Measurements from ENCODE around the gene NOTUM.

The NOTUM gene

DNA sequence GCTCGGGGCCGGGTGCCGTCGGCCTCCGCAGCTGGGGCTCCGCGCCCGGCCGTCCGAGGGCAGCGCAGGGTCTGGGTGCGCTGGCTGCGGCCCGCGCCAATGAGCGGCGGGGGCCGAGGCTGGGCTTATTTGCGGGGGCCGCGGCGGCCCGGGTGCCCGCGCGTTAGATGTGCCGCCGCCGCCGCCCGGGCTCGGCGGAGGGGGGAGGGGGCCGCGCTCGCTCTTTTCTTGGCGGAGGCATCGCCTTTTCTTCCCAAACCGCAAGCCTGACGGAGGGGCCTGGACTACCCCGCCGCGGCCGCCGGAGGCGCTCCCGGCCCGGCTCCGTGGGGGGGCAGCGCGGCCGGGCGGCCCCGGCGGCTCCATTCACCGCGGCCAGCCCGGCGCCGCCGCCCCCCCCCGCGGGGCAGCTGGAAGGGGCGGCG is at the start of gene NOTUM:
TSS of gene NOTUM (minus strand) at position 101 of the 425 bp plus-strand sequence. CDS start 278 bp downstream, outside the sequence.
- peaks cover 24% of the 10 kb centered on the region for H3K27me3 Mint-ChIP-seq
- H3K9me3 Mint-ChIP-seq = no peaks in the 10 kb centered on the region
- H3K4me1 Mint-ChIP-seq (ENCODE audit: low read depth) = no peaks in the 10 kb centered on the region
- no peak within 1 kb of the TSS for H3K4me3 Mint-ChIP-seq
- no peaks in the 10 kb centered on the region for H3K36me3 Mint-ChIP-seq (ENCODE audit: low read depth)
- H3K27ac Mint-ChIP-seq = no peak within 1 kb of the TSS

DNA sequence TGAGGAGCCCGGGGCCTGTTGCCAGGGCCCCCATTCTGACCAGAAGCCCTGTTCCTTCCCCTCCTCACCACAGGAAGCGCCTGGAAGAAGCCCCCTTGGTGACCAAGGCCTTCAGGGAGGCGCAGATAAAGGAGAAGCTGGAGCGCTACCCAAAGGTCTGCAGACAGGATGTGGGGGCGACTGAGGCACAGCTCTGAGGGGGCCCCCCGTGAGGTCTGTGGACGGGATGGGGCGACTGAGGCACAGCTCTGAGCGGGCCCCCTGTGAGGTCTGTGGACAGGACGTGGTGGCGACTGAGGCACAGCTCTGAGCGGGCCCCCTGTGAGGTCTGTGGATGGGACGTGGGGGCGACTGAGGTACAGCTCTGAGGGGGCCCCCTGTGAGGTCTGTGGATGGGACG is 48.4 kb upstream of the NOTUM start:
- Mint-ChIP-seq H3K9me3 (no peaks in the 10 kb centered on the region), H3K4me1 (ENCODE audit: low read depth) (peaks cover 3% of the 10 kb centered on the region), H3K27ac (no peak overlapping the region), H3K27me3 (no peaks in the 10 kb centered on the region), H3K36me3 (ENCODE audit: low read depth) (no peaks in the 10 kb centered on the region), H3K4me3 (no peak overlapping the region)

DNA sequence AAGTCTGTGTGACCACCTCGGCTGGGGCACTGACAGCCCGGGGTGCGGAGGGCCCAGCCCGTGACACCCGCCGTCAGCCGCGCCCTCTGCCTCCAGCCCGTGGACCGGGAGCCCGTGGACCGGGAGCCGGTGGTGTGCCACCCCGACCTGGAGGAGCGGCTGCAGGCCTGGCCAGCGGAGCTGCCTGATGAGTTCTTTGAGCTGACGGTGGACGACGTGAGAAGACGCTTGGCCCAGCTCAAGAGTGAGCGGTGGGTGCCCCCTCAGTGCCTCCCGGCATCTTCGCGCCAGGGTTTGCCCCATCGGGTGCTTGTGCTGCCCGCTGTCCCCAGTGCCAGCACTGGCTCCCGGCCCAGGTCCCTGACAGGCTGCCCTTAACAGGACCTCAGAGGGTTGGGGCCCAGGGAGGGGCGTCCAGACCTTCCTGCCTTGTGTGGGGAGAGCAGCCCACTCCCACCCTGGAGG is 48.0 kb upstream of the NOTUM start:
- Mint-ChIP-seq H3K27ac (no peak overlapping the region), H3K9me3 (no peaks in the 10 kb centered on the region), H3K27me3 (no peaks in the 10 kb centered on the region), H3K36me3 (ENCODE audit: low read depth) (no peaks in the 10 kb centered on the region), H3K4me1 (ENCODE audit: low read depth) (peaks cover 3% of the 10 kb centered on the region), H3K4me3 (no peak overlapping the region)

DNA sequence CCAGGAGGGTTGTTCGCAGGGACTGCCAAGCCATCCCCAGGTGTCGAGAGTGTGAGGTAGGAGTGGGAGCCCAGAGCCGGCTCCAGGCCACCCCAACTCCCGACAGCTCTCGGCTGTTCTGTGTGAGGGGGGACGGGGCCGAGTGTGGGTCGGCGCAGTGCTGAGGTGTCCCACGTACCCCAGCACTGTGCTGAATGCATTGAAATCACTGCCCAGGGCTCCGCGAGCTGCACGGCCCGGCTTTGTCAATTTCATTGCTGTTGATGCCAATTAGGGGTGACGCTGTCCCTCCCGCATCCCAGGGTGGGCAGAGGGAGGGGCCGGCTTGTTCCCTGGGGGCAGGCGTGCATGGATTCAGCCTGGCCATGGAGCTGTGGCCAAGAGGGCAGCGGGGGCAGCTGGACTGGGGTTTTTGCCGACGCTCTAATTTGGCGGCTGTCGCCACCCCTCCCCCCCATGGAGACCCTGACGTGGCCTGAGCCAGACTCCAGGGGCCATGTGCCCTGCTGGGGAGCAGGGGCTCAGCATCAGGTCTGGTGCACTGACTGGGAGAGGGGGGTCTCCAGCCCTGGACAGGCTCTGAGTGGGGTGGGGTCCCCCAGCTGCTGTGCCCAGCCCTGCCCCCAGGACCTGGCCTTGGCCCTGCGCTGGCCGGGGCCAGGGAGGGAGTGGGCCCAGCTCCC is 47.4 kb upstream of the NOTUM start:
- Mint-ChIP-seq H3K36me3 (ENCODE audit: low read depth) (no peaks in the 10 kb centered on the region), H3K27me3 (no peaks in the 10 kb centered on the region), H3K4me3 (no peak overlapping the region), H3K27ac (no peak overlapping the region), H3K4me1 (ENCODE audit: low read depth) (peaks cover 4% of the 10 kb centered on the region), H3K9me3 (no peaks in the 10 kb centered on the region)

DNA sequence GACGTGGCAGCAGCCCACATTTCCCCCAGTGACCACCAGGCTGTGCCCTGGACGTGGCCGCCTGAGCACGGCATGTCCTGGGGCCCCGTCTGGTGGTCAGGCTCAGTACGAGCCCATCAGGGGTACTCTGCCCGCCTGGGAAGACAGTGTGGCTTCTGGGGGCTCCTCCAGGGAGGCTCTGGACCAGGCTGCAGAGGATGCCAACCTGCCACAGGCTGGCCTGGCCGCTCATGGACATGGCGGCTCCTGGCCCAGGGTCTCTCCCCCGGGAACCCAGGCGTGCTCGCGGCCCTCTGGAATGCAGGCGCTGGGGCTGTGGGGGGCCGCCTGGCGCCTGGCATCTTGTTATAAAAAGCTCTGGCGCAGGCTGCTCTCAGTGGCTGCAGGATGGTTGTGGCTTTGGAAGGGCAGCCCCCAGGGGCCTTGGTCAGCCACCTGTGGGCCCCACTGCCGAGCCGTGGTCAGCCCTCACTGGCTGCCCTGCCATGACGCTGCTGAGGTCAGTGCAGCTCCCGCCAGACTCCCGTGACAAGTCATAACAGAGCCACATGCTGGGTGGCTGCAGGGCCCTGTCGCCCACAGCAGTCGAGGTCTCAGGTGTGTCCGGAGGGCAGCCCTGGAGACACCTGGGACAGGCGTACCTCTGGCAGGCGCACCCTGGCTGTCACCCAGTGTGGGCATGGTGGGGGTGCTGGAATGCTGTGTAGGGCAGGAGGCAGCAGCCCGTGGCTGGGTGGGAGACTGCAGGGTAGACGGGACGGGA is 46.7 kb upstream of the NOTUM start:
- no peak overlapping the region for H3K27ac Mint-ChIP-seq
- H3K36me3 Mint-ChIP-seq (ENCODE audit: low read depth) = no peaks in the 10 kb centered on the region
- no peaks in the 10 kb centered on the region for H3K9me3 Mint-ChIP-seq
- no peak overlapping the region for H3K4me3 Mint-ChIP-seq
- H3K27me3 Mint-ChIP-seq = no peaks in the 10 kb centered on the region
- peaks cover 10% of the 10 kb centered on the region for H3K4me1 Mint-ChIP-seq (ENCODE audit: low read depth)

DNA sequence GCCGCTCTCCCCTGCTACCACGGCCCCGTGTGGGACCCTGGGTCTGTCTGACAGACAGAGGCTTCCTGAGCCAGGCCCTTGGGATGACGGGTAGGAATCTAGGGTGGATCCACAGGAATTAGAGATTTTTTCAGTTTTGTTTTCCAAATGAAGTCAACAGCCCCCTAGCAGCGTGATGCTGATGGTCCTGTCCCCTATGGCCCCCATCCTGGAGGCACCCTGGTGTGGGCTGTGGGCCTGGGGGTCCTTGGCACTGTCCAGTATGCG is 46.2 kb upstream of the NOTUM start:
- no peaks in the 10 kb centered on the region for H3K9me3 Mint-ChIP-seq
- no peak overlapping the region for H3K27ac Mint-ChIP-seq
- no peaks in the 10 kb centered on the region for H3K27me3 Mint-ChIP-seq
- no peak overlapping the region for H3K4me3 Mint-ChIP-seq
- H3K36me3 Mint-ChIP-seq (ENCODE audit: low read depth) = no peaks in the 10 kb centered on the region
- peaks cover 10% of the 10 kb centered on the region for H3K4me1 Mint-ChIP-seq (ENCODE audit: low read depth)

DNA sequence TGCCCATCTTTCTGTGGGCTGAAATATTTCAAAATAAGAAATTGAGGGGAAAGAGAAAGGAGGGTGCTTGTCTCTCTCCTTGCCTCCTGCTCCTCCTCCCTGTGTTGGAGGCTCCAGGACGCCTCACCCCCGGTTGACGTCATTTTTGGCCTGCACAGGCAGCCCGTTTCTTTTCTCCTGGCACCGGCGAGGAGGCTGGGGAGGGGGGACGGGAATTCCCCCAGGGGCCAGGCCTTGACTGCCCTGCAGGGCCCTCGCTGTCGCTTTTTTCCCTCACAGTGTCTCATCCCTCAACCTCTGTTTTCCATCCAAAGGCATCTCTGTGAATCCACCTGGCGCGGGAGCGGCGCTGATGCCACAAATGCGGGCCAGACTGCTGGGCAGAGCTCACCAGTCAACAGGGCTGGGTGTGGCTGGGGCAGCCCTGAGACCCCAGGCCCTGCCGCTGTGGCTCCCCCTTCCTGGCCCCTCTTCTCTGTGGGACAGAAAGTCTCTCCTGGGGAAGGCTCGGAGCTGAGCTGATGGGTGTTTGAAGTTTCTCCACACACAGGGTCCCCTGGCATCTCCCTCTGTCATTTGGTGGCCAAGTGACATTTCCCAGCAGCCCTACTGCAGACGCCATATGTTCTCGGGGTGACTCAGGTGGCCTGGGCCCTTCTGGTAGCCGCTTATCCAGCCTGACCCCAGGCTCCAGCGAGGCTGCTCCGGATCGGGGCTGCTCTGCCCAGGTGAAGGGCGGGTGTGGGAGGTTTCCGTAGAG is 45.7 kb upstream of the NOTUM start:
- Mint-ChIP-seq H3K4me3 (no peak overlapping the region), H3K4me1 (ENCODE audit: low read depth) (peaks cover 10% of the 10 kb centered on the region), H3K27me3 (no peaks in the 10 kb centered on the region), H3K36me3 (ENCODE audit: low read depth) (no peaks in the 10 kb centered on the region), H3K27ac (no peak overlapping the region), H3K9me3 (no peaks in the 10 kb centered on the region)

DNA sequence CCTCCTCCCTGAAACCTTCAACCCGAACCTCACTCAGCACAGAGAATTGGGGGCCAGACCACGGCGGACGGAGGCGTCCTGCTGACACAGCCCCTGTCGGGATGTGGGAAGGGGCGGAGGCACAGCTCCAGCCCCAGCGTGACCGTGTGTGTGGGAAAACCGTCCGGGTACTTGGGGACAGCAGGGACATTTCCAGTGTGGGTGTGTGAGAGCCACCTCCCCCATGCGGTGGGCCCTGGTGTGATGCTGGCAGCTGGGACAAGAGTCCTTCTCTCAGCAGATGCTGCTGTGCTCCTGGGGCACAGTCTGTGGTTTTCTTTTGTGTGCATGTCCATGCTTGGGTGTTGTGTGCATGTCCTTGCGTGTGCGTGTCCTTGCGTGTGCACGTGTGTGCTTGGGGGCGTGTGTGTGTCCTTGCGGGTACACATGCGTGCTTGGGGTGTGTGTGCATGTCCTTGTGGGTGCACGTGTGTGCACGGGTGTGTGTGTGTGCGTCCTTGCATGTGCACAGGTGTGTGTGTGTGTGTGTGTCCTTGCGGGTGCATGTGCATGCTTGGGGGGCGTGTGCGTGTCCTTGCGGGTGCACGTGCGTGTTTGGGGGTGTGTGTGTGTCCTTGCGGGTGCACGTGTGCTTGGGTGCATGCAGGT is 44.8 kb upstream of the NOTUM start:
- Mint-ChIP-seq H3K27ac (peak overlapping the region; percentile 52), H3K4me3 (no peak overlapping the region), H3K9me3 (no peaks in the 10 kb centered on the region), H3K36me3 (ENCODE audit: low read depth) (no peaks in the 10 kb centered on the region), H3K27me3 (no peaks in the 10 kb centered on the region), H3K4me1 (ENCODE audit: low read depth) (peaks cover 10% of the 10 kb centered on the region)

DNA sequence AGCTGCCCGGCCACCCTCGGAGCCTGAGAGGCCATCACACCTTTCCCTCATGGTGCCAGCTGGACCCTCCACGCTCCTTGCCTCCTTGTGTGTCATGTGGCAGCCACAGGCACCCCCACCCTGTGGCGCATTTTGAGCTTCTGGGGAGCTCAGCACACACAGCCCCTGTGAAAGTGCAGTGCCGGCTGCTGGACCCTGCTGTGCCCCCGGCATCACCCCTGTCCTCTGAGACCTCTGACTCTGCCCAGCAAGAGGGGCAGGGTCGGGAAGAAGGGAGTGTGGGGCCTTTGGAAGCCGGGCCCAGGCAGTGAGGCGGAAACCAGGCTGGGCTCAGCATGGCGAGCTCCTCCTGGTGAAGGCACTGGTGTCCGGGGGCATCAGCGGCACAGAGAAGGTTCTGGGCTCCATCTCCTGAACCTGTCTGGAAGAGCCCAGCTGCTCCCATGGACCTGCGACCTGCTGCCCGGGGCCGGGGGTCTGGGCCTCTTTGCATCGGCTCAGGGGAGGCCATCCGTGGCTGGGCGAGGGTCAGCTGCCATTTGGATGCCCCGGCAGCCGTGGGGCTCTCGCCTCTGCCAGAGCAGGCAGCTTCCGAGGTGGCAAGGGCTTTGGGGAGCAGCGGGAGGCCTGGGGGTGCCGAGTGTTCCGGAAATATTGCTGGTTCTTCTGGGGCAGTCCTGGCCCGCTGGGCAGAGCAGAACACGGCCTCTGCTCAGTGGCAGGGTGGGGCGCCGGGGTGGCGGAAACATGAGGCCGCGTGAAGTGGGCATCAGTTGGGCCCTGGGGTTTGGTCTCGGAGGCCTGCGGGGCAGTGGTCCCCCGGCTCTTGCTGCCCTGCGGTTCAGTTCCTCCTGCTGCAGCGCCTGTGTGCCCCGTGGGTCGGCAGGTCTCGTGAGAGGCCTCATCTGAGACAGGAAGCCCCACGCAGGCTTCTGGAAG is 43.8 kb upstream of the NOTUM start:
- Mint-ChIP-seq H3K36me3 (ENCODE audit: low read depth) (no peaks in the 10 kb centered on the region), H3K4me3 (no peak overlapping the region), H3K4me1 (ENCODE audit: low read depth) (peaks cover 10% of the 10 kb centered on the region), H3K9me3 (no peaks in the 10 kb centered on the region), H3K27ac (no peak overlapping the region), H3K27me3 (no peaks in the 10 kb centered on the region)

DNA sequence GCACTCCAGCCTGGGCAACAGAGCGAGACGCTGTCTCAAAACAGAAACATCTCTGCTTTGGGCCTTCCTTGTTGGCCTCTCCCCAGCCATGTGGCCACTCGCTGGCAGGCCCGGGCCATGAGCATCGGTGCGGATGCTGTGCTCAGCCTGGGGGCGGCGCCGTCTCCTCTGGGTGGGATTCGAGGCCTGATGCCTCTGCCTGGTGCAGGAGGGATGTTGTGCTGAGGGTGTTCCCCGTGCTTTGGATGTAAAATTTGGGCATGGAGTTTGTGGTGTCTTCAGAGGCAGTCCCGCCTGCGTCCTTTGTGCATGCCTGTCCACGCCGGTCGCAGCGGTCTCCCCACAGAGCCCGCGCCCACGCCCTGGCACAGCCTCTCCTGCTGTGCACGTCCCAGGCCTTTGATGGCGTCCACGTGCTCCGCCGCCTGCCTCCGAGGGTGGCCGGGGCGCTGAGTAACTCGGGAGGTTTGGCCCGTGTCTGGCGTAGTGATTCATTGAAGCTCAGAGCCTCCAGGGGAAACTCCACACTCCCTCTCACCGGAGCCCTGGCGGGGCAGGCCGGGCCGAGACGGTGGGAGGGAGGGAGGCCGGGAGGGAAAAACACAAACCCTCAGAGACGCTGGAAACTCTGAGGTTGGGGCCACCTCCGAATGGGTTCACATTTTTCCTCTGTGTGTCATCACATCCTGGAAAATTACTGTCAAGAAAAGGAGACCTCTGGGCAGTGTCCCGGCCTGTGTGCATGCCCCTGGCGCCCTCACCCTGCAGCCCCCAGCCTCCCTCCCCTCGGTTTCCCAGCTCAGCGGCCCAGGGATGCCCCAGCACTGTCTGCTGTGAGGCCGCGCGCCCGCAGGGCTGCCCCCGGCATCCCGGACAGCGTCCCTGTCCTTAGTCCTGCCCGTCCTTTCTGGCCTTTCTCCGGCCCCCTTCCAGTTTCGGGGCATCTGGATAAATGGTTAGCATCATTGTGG is 42.7 kb upstream of the NOTUM start:
- no peaks in the 10 kb centered on the region for H3K9me3 Mint-ChIP-seq
- H3K27me3 Mint-ChIP-seq = no peaks in the 10 kb centered on the region
- H3K27ac Mint-ChIP-seq = no peak overlapping the region
- H3K36me3 Mint-ChIP-seq (ENCODE audit: low read depth) = no peaks in the 10 kb centered on the region
- H3K4me3 Mint-ChIP-seq = no peak overlapping the region
- peaks cover 10% of the 10 kb centered on the region for H3K4me1 Mint-ChIP-seq (ENCODE audit: low read depth)

DNA sequence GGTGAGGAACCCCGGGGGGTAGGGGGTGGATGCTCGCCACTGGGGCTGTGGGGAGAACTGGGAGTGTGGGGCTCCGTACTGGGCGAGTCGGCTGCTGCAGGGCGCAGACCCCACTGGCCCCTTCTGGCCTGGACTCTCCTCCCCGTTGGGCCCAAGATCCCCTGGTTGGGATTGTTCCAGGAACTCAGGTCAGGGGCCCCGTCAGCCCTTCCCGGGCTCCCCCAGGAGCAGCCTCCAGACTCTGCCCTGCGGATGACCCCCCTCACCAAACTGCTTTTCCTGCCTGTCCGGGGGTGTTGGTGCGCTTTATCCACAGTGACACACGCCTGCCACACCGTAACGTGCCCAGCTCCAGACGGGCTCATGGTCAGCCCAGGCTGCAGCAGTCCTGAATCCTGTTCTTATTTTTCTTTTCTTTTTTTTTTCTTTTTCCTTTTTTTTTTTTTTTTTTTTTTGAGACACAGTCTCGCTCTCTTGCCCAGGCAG is 40.6 kb upstream of the NOTUM start:
- H3K4me3 Mint-ChIP-seq = no peak overlapping the region
- H3K9me3 Mint-ChIP-seq = no peaks in the 10 kb centered on the region
- peaks cover 10% of the 10 kb centered on the region for H3K4me1 Mint-ChIP-seq (ENCODE audit: low read depth)
- no peaks in the 10 kb centered on the region for H3K27me3 Mint-ChIP-seq
- no peak overlapping the region for H3K27ac Mint-ChIP-seq
- H3K36me3 Mint-ChIP-seq (ENCODE audit: low read depth) = no peaks in the 10 kb centered on the region

DNA sequence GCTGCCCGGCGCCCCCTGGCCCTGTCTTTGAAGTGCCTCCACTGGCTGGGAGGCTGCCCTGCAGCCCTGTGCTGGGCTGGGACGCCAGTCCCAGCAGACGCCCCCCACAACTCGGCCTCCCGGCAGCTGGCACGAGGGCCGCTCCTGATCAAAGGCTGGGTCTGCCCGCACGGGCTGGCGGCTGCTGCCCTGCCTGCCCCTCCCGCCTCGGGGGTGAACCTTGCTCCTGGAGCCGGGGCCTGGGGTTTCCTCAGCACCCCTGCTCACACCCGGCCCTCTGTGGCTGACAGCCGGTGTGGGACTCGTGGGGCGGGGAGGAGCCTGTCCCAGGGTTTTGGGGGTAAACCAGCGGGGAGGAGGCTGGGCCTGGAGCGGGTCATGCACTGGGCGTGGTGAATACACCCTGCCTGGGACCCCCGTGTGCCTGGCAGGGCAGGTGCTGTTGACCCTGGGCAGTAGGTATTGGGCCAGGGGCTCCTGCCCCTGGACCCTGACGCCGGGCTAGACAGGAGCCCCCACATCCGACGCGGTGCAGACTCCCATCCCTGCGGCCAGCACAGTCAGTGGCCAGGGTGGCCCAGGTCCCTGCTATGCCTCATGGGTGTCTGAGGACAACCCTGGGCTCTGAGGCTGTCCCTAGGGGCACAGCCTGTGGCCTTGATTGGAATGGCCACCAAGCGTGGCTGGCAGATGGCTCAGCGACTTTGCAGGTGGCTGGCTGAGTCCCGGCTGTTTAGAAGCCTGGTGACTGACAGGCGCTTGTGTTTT is 40.0 kb upstream of the NOTUM start:
- Mint-ChIP-seq H3K27ac (no peak overlapping the region), H3K4me3 (no peak overlapping the region), H3K4me1 (ENCODE audit: low read depth) (peaks cover 9% of the 10 kb centered on the region), H3K27me3 (no peaks in the 10 kb centered on the region), H3K9me3 (no peaks in the 10 kb centered on the region), H3K36me3 (ENCODE audit: low read depth) (no peaks in the 10 kb centered on the region)

Data from stimulated activated naive CD8-positive, alpha-beta T cell treated with anti-CD3 and anti-CD28 coated beads, Interleukin-15, Interleukin-2, amounts not matched to agents 100 ng/mL and 50 ng/mL, for 24 hours (primary cell).